Measurements from ENCODE around the gene SDK2.

The SDK2 gene, protein sequence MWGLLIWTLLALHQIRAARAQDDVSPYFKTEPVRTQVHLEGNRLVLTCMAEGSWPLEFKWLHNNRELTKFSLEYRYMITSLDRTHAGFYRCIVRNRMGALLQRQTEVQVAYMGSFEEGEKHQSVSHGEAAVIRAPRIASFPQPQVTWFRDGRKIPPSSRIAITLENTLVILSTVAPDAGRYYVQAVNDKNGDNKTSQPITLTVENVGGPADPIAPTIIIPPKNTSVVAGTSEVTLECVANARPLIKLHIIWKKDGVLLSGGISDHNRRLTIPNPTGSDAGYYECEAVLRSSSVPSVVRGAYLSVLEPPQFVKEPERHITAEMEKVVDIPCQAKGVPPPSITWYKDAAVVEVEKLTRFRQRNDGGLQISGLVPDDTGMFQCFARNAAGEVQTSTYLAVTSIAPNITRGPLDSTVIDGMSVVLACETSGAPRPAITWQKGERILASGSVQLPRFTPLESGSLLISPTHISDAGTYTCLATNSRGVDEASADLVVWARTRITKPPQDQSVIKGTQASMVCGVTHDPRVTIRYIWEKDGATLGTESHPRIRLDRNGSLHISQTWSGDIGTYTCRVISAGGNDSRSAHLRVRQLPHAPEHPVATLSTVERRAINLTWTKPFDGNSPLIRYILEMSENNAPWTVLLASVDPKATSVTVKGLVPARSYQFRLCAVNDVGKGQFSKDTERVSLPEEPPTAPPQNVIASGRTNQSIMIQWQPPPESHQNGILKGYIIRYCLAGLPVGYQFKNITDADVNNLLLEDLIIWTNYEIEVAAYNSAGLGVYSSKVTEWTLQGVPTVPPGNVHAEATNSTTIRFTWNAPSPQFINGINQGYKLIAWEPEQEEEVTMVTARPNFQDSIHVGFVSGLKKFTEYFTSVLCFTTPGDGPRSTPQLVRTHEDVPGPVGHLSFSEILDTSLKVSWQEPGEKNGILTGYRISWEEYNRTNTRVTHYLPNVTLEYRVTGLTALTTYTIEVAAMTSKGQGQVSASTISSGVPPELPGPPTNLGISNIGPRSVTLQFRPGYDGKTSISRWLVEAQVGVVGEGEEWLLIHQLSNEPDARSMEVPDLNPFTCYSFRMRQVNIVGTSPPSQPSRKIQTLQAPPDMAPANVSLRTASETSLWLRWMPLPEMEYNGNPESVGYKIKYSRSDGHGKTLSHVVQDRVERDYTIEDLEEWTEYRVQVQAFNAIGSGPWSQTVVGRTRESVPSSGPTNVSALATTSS (N-terminal part only)

DNA sequence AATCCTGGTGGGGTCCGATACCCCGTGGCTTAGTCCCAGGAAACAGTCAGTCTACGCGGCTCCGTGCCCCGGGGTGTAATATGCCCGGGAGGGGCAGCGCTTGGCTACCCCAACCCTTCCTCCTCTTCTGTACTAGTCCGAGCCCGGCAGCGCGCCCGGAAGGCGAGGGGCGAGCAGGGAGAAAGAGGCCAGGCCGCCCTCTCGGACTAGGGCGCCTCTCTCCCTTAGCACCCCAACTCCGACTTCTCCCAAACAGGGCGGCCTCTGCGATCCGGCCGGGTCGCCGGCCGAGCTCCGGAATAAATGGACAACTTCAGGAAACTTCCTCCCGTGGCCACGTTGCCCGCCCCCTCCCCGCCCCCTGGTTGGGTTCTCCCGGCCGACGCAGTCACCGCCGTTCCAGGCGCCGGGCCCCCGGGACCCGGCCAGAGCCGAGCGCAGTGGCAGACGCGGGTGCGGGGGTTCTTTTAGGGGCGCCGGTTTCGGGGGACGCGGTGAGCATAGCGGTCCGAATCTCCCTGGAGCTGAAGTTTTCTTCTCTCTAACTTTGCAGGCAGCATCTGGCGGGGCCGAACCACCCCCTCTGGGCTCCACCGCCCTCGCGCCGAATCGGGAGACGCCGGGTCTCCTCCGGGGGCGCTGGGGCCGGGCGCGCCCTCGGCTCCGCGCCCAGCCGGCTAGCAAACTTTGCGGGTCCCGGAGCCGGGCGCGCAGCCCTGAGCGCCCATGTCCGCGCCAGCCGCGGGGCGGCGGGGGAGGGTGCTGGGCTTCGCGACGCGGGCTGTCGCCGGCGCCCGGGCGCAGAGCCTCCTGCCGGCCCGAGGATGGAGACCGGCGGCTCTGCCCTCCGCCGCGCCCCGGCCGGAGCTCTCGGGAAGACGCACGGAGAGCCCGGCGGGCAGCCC is at the start of gene SDK2:
Gene SDK2 (minus strand): TSS at position 301 of the 905 bp plus-strand sequence. CDS start 357 bp downstream, outside the sequence.
- peak; percentile 49 for DNase-seq

DNA sequence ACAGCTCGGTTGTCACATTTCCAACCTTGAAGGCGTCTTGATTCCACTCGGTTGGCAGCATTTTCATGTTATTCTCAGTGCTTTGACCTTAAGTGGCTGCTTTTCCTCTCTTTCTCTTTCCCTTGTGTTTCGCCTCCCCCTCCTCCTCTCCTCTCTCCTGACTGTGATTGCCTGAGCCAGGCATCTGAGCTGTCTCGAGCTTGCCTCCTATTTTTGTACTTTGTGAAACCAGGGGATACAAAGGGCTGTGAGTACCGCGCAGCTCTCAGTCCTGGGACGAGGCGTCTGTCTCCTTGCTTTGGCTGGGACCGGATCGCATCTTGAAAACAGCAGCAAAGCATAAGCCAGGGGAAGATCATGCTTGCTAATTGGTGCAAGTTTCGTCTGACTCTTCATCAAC is 48.8 kb upstream of the SDK2 start:
- DNase-seq: no peak

DNA sequence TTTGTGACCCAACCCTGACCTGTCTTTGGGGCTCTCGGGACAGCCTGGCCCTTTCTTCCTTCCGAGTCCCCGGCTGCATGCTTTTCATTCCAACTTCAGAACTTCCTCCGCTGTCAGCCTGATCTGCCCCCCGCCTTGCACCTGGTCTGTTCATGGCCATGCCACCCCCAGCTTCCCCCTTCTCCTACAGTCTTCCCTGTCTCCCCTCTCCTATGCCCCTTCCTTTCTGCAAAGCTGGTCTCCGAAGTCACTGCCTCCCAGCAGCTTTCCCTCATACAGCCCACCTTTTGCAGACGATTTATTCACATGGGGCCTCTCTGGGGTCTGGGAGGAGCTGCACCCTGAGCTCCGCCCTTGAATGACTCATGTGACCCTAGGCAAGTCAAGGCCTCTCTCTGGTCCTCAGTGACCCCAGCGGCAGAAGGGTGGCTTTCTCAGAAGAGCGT is 47.1 kb upstream of the SDK2 start:
- DNase-seq: no peak

DNA sequence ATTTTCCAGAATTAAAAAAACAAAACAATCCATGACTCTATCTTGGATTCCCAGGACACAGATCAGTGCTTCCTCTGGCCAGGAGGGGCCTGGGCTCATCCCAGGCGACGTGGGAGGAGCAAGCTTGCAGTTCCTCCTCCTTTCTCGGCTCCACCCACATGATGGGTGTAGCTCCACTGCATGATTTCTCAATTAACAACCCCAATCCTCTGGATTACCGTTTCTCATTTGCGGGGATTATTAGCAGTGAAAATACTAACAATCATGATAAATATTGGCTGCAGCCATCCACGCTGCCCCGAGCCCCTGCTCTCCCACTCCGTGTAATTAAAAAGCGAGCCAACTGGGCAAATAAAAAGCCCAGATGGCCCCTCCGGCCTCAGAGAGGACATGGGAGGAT is 46.4 kb upstream of the SDK2 start:
- DNase-seq: no peak

DNA sequence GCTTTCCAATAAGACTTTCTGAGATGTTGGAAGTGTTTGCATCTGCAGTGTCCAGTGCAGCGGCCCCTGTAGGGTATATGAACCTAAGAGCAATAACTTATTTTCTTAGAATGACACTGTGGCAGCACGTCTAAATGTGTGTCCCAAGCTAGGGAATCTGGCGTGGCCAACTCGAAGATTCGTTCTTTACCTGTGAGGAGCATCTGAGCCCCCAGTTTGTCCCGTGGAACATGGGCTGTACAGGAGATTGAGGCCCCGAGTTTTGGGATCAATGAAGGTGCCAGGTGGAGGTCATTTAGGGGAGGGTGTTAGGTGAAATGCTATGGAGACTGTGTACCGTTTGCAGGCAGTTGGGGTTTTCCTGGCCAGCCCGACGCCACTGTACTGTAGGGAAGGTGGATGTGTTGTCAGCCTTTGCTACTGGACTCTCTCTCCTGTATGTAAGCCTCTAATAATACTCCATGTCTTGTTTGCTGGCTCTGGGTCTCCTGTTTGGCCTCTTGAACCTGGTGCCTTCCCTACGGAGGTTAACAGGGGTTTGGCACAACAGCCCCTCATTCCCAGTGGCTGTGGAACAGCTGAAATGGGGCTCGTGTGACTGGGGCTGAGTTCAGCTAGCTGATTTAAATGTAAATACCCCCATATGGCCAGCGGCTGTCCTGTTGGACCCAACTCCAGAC is 45.5 kb upstream of the SDK2 start:
- no peak for DNase-seq

DNA sequence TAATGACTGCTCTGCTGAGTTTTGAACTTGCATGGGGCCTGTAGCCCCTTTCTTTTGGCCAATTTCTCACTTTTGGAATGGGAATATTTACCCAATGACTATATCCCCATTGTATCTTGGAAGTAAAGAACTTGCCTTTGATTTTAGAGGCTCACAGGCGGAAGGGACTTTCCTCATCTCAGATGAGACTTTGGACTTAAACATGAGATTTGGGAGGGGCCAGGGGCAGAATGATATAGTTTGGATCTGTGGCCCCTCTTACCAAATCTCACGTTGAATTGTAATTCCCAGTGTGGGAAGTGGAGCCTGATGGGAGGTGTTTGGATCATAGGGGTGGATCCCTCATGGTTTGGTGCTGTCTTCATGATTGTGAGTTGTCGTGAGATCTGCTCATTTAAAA is 42.7 kb upstream of the SDK2 start:
- no peak for DNase-seq

DNA sequence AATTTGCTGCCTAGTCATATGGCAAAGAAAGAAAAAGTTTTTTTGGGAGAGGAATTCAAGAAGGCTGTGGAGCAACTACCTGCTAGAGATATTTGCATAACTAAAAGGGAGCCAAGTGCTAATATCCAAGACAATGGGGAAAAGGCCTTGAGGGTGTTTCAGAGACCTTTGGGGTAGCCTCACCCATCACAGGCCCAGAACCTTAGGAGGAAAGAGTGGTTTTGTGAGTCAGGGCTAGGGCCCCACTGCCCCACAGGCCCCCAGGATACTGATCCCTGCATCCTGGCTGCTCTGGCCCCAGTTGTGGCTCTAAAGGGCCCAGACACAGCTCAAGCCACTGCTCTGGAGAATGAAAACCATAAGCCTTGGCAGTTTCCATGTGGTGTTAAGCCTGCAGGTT is 41.9 kb upstream of the SDK2 start:
- no peak for DNase-seq

DNA sequence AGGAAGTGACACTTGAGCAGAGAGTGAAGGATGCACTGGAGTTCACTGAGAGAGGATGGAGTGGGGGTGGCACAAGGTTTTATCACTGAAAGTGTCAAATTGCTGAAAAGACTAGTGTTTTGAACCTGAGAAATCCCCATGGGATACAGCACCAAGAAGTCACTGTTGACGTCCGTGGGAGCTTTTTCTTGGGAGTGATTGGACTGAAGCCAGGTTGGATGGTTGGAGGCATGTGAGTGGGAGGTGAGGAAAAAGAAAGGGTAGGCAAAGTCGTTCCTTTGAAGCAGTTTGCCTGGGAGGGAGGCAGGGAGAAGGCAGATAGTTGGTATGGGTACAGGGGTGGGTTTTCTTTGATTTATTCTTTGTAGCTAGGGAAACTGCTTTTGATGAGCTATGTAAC is 39.9 kb upstream of the SDK2 start:
- DNase-seq: no peak

DNA sequence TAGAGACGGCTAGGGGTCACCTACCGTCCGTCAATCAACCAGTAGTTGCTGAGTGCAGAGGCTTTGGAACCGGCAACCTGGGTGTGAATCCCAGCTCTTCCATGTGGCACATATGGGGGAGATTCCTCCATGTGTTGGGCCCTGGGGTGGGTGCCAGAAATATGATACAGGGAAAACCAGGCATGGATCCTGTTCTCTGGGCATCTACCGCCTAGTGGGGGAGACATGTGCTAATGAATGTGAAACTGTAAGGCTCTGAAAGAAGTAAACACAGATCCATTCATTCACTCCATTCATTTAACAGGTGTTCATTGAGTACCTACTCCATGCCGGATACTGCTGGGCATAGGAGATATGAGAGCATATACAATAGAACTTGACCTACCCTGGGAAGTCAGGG is 39.5 kb upstream of the SDK2 start:
- no peak for DNase-seq

DNA sequence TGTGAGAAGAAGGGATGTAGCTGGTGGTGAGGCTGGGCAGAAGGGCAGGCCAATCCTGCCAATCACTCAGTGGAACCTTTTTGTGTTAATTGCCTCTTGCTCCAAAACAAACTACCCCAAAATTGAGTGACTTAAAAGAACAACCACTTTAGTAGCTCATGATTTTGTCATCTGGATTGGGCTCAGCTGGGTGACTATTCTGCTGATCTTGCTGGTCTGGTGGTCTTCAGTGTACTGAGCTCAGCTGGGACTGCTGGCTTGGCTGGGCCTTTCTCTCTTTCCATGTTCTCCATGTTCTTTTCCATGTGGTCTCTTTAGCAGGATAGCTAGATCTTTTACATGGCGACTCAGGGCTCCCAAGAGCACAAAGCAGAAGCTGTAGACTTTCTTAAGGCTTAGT is 37.7 kb upstream of the SDK2 start:
- DNase-seq: no peak

DNA sequence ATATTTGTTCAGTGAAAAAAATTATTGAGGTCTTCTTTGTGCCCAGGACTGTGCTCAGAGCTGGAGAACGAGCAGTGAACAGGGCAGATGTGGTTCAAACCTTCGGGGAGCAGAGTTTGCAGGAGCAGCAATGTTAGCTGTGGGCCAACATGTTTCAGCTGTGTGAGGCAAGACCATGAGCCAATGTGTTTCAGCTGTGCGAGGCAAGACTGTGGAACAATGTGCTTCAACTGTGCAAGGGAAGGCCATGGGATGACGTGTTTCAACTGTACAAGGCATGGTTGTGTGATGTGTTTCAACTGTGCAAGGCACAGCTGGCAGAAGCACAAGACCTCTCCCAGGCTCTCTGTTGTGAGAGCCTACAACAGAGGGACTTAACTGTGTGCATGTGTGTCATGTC is 35.2 kb upstream of the SDK2 start:
- no peak for DNase-seq

DNA sequence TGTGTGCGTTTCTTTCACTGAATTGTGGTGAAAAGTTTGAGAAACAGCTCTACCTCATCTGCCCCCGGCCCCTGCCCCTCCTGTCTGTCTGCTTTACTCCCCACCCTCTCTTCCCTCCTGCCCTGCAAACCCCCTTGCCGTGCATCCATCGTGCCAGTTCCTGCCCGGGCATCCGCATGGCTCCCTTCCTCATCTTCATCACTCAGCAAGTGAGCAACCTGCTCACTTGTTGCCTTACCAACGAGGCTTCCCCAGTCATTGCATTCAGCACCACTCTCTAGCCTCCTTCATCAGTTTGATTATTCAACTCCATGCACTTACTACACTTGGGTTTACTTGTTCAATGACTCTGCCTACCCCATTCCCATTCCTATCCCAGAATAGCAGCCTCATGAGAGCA is 34.8 kb upstream of the SDK2 start:
- no peak for DNase-seq

DNA sequence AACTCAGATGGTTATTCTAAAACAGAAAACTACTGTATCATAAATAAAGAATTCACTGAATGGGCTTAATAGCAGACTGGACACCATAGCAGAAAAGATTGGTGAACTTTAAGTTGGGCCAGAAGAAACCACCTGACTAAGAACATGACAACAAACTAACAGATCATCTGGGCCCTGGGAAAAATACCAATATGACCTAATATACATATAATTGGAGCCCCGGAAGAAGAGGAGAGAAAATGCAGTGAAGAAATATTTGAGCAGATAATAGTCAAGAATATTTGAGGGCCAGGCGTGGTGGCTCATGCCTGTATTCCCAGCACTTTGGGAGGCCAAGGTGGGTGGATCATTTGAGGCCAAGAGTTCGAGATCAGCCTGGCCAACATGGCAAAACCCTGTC is 25.5 kb upstream of the SDK2 start:
- no peak for DNase-seq

DNA sequence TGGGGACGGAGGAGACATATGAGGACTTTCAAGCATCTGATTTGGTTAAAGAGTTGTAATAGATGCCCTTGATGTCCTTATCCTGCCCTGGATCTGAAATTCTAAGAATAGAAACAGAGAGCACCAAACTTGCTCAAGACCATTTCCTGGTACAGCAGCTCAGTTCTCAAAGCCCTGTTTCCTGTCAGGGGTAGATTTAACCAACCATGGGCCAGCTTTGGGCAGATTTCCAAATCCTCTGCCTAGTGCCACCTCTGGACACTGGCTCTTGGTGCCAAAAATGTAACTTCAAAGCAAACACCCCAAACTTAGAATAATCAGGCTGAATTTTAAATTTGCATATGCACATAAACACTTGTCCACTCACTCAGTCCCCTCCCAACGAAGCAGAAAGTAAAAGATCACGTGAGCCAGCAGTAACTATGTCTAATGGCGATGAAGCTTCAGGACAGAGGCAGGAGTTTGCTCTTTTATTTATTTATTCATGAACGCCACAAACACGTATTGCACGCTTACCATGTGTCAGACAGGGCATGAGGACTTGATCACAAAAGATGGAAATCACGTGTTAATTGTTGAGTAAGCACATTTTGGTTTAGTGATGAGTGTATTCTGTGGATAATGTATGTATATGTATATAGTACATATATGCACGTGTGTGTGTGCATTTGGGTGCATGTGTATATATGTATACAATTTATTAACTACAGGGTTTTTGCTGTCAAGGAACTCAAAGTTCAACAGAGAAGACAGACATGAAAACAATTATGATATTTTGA is 23.1 kb upstream of the SDK2 start:
- peak; percentile 52 for DNase-seq

DNA sequence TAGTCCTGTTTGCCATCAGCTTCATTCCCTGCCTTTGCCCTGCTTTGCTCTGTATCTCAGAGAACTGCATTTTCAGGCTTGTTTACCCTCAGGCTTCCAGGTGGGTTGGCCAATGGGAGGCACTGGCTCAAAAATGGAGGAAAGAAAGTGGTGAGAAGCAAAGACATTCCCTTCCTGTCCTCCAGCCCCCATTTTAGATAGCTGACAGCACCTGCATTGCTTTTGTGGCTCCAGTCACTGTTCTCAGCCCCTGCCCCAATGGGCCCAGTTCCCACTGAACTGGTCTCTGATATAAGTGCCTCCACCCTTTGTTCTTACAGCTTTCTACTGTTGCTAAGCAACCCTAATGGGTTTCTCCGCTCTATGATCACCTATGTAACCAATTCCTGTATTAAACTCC is 19.4 kb upstream of the SDK2 start:
- peak; percentile 74 for DNase-seq

DNA sequence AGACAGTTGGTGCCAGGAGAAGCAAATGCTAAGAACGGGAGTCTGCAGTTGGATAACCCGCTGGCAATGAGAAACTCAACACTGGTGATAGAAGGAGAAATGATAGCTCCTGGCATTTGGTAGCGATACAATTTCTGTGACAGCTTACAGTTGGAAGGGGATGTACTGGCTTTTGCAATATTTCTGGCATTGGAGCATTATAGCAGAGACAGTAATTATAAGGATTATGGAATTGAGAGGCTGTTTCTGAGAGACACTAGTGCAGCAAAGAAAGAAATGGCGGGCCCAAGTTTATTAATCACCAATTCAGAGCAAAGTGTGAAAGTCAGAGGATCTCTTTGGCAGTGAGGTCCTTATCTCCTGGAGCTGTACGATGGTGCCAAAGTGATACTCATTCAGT is 16.1 kb upstream of the SDK2 start:
- DNase-seq: no peak

DNA sequence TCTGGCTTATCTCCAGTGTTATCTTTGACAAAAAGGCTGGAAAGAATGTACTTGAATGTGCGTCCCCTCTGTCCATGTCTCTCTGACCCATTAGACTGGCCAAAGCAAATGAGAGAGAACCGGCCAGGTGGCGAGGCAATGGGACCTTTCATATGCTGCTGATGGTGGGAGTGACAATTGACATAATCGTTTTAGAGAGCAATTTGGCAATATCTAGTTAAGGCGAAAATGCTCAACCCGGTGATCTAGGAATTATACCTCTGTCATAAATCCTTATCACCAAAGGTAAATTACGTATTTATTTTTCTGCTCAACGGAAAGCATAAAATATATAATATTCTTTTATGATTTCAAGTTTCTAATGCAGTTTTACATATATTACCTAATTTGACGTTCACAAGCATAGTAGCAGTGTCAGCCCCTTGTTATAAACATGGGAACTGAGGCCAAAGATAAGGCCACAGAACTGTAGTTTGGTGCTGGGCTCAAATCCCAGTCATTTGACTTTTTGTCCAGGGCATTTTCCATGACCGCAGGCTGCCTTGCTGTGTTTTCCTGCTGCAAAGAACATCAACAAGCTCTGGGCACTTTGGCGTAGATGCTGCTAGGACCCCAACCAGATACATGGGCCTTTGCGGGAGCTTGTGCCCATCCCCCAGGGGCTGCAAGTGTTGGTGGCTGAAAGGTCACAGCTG is 14.7 kb upstream of the SDK2 start:
- DNase-seq: no peak

DNA sequence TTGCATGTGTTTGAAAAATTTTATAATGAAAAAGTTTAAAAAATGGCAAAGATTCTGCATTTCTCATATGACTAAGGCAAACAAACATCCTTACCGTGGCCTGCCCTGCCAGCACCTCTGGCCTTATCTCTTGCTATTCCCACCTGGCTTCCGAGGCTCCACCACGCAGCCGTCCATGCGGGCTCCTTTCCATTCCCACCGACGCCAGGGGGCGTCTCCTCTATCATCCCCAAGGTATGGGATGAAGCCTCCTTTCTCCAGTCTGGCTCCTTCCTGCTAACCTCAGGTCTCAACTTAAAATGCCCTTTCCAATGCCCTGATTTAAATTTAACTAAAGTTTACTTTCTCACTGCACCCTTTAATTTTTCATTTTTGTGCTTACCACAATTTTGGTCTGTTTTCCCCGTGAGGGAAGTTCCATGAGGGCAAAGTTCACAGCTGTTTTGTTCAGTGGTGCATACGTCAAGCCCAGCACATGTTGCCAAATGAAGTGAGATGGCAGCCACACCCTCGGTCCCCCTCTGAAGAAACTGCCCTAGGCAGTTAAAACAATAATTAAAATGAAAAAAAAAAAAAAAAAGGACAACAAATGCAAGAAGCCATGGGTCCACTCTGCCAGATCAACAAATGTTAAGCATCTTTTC is 13.3 kb upstream of the SDK2 start:
- peak; percentile 93 for DNase-seq

DNA sequence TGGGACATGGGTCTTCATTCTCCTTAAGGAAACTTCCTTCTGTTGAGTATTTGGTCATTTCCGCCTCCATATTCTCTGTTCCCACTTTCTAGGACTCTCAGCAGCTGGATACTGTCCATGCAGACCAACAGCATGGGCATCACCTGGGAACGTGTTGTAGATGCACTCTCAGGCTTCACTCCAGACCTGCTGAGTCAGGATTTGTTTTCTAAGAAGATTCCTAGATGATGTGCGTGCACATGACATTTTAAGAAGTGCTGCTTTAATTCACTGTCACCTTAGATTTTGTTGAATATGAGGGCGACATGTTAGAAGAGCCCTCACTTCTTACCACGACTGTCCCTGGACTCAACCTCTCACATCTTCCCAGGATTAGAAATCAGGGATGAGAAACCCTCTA is 10.0 kb upstream of the SDK2 start:
- DNase-seq: no peak

DNA sequence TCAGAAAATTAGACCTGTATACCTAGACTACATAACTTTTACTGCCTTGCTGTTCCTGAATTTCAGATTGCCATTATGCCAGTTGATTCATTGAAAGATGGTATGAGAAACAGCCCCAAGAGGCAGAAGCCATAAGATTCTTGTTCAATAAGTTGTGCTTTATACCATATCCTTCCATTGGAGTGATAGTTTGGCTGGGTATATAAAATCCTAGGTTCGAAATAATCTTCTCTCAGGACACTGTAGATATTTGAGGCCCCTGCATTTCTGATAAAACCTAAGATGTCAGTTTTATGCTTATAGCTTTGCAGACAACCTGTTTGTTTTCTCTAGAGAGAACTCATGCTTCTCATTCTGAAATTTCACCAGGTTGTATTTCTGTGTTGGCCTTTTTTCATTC is 9.6 kb upstream of the SDK2 start:
- DNase-seq: no peak

All from NCI-H510A treated with DMSO at 0.1 percent for 48 hours (cell line).